Omental fat pad (tissue), 4 donors: ENCODE measurements around the gene SWAP70. TPM values are rescaled to one million over a fixed set of nuclear protein-coding genes. Genes with fewer than 3 reads are reported as not detected.
"Not testable (repeated sequence)": the region's sequence is repeated elsewhere in the genome, so short reads cannot be mapped to it uniquely, and the experiment has no call there.

ENCODE experiments used
- ATAC-seq: fragments of 150-250 bp; one replicate; pipeline ENCODE4 v1.9.1; 2016; ENCODE audit warnings: mild to moderate bottlenecking, moderate library complexity; ENCODE audit not compliant: low FRiP score
- DNase-seq: peaks from one replicate; pipeline ENCODE4 v3.0.0-alpha.2; 2019; ENCODE audit warnings: low spot score
- CTCF ChIP-seq, 3 donors: fragments of 450-650 bp; IDR thresholded peaks; one replicate each; pipeline ENCODE4 v1.5.1; 2016 to 2017; ENCODE audit warnings: antibody characterized with exemption in 3 of 3, mild to moderate bottlenecking in 3 of 3, moderate library complexity in 2 of 3
- total RNA-seq, 4 donors: library from RNA; depleted of rRNA; stranded (reverse); fragments of >200 nt; gene quantifications; one replicate each; pipeline ENCODE4 v1.1.0, GENCODE V29; 2016

The SWAP70 gene
- total RNA-seq, 4 donors from 2014 or later: 35.6 to 81.7 (median 61.0) TPM

GRCh38 chr11:9738707-9739106 lies 74.8 kb downstream of the SWAP70 start:
- DNase-seq: no peak
- ATAC-seq: no peak
- TF ChIP-seq CTCF (IDR thresholded peaks at IDR 0.05): no peak

- ATAC-seq (no peak), DNase-seq (no peak)
- no peak for TF ChIP-seq CTCF (IDR thresholded peaks at IDR 0.05)
These were observed 75.4 kb downstream of the SWAP70 start for GRCh38 chr11:9739123-9739900.

- TF ChIP-seq CTCF (IDR thresholded peaks at IDR 0.05): no peak
- DNase-seq: no peak
These were observed 76.5 kb downstream of the SWAP70 start for GRCh38 chr11:9740202-9740883.

GRCh38 chr11:9741260-9741659 lies 77.4 kb downstream of the SWAP70 start:
- ATAC-seq (no peak), DNase-seq (no peak)
- no peak for TF ChIP-seq CTCF (IDR thresholded peaks at IDR 0.05)

More at GRCh38 chr11:9740202-9740883, 76.5 kb downstream of the SWAP70 start:
- no peak for ATAC-seq

GRCh38 chr11:9743512-9743911 lies 79.6 kb downstream of the SWAP70 start:
- not testable (repeated sequence) for DNase-seq, ATAC-seq

GRCh38 chr11:9745411-9746211 lies 81.7 kb downstream of the SWAP70 start:
- no peak for ATAC-seq

More at GRCh38 chr11:9745411-9746211, 81.7 kb downstream of the SWAP70 start:
- DNase-seq: no peak
- TF ChIP-seq CTCF (IDR thresholded peaks at IDR 0.05): no peak
